HepG2 (cell line): ENCODE measurements around the gene AGPAT2. TPM values are rescaled to one million over a fixed set of nuclear protein-coding genes. Genes with fewer than 3 reads are reported as not detected.

Source experiments
- ESRRA ChIP-seq: sonication (generic); formaldehyde crosslinking; IDR thresholded peaks from 2 replicates; pipeline ENCODE4 v1.5.1; 2020; ENCODE audit warnings: mild to moderate bottlenecking, low read depth, missing genetic modification reagents
- HCFC1 ChIP-seq: fragments of 150-350 bp; IDR thresholded peaks from 2 replicates; pipeline ENCODE4 v1.6.1; 2014; ENCODE audit warnings: low read depth, low read length
- MLLT10 ChIP-seq: sonication (generic); formaldehyde crosslinking; IDR thresholded peaks from 2 replicates; pipeline ENCODE4 v1.4.0; 2020; ENCODE audit warnings: missing genetic modification reagents
- MTA3 ChIP-seq: sonication (generic); formaldehyde crosslinking; IDR thresholded peaks from 2 replicates; pipeline ENCODE4 v1.4.0; 2020; ENCODE audit warnings: missing genetic modification reagents
- MXD4 ChIP-seq: IDR thresholded peaks from 2 replicates; pipeline ENCODE4 v1.6.1; 2016; ENCODE audit warnings: mild to moderate bottlenecking, missing biosample characterization, missing genetic modification reagents
- TBL1XR1 ChIP-seq: fragments of 150-350 bp; IDR thresholded peaks from 2 replicates; pipeline ENCODE4 v1.6.1; 2014; ENCODE audit warnings: borderline replicate concordance, low read length; ENCODE audit not compliant: partially characterized antibody
- ZHX2 ChIP-seq, 2 experiments: sonication (generic) in 1 of 2; formaldehyde crosslinking in 1 of 2; IDR thresholded peaks; 2 replicates each; pipeline versions ENCODE4 v1.6.1 to v1.9.0; 2014 to 2022; ENCODE audit warnings: antibody characterized with exemption in 1 of 2, borderline replicate concordance in 1 of 2, inconsistent platforms in 1 of 2, low read depth in 1 of 2, missing genetic modification reagents in 1 of 2
- ZMAT3 ChIP-seq: sonication (generic); formaldehyde crosslinking; conservative IDR thresholded peaks from 2 replicates; pipeline ENCODE4 v1.7.0; 2021; ENCODE audit warnings: missing genetic modification reagents
- ZNF225 ChIP-seq: sonication (generic); formaldehyde crosslinking; IDR thresholded peaks from 2 replicates; pipeline ENCODE4 v1.4.0; 2020; ENCODE audit warnings: mild to moderate bottlenecking, missing genetic modification reagents
- ZNF329 ChIP-seq: sonication (generic); formaldehyde crosslinking; IDR thresholded peaks from 2 replicates; pipeline ENCODE4 v1.9.0; 2021; ENCODE audit warnings: low read depth, mild to moderate bottlenecking, missing genetic modification reagents
- ZNF446 ChIP-seq: sonication (generic); formaldehyde crosslinking; IDR thresholded peaks from 2 replicates; pipeline ENCODE4 v1.5.0; 2020; ENCODE audit warnings: mild to moderate bottlenecking, missing genetic modification reagents
- ZNF572 ChIP-seq: sonication (generic); formaldehyde crosslinking; IDR thresholded peaks from 2 replicates; pipeline ENCODE4 v1.5.1; 2020; ENCODE audit warnings: mild to moderate bottlenecking, missing genetic modification reagents
- ZNF614 ChIP-seq: IDR thresholded peaks from 2 replicates; pipeline ENCODE4 v1.6.1; 2018; ENCODE audit warnings: missing biosample characterization, missing genetic modification reagents, inconsistent platforms, borderline replicate concordance
- polyA plus RNA-seq, 8 experiments: library from polyadenylated mRNA; depleted of rRNA in 3 of 8; stranded (reverse) in 7 of 8; unstranded in 1 of 8; fragments of >200 nt; fragmentation: Illumina TruSeq in 4 of 8; extraction: Trizol in 4 of 8; gene quantifications; 2 replicates each; pipeline versions ENCODE4 v1.2.1 to v1.2.3, GENCODE V29; 2011 to 2016; ENCODE audit warnings: low read depth in 4 of 8, missing spikeins in 1 of 8, mixed read lengths in 1 of 8; ENCODE audit not compliant: insufficient read depth in 1 of 8
- total RNA-seq, 5 experiments: library from RNA; depleted of rRNA; stranded (reverse); fragments of >200 nt; fragmentation: Illumina TruSeq; extraction: Trizol; gene quantifications; 2 replicates each; pipeline ENCODE4 v1.2.3, GENCODE V29; 2016; ENCODE audit warnings: low read depth in 1 of 5
- TF ChIP-seq, protein P1 (sequence below): sonication (generic); formaldehyde crosslinking; IDR thresholded peaks from 2 replicates; pipeline ENCODE4 v1.8.1; 2023; ENCODE audit warnings: missing genetic modification reagents, mild to moderate bottlenecking, borderline replicate concordance
- TF ChIP-seq, protein P2 (sequence below): sonication (generic); formaldehyde crosslinking; IDR thresholded peaks from 2 replicates; pipeline ENCODE4 v1.5.0; 2020; ENCODE audit warnings: missing genetic modification reagents
- TF ChIP-seq, protein P3 (sequence below): sonication (generic); formaldehyde crosslinking; IDR thresholded peaks from 2 replicates; pipeline ENCODE4 v1.4.0; 2020; ENCODE audit warnings: missing genetic modification reagents, mild to moderate bottlenecking, borderline replicate concordance
- TF ChIP-seq, protein P4 (sequence below): sonication (generic); formaldehyde crosslinking; IDR thresholded peaks from 2 replicates; pipeline ENCODE4 v1.8.1; 2022; ENCODE audit warnings: mild to moderate bottlenecking, missing genetic modification reagents

Gene AGPAT2
- total and polyA plus RNA-seq, 2 of the 13 experiments (the other 11 are each of a cell fraction or from before 2014, with no cell fraction given) = 3.9 to 25.8 TPM

DNA sequence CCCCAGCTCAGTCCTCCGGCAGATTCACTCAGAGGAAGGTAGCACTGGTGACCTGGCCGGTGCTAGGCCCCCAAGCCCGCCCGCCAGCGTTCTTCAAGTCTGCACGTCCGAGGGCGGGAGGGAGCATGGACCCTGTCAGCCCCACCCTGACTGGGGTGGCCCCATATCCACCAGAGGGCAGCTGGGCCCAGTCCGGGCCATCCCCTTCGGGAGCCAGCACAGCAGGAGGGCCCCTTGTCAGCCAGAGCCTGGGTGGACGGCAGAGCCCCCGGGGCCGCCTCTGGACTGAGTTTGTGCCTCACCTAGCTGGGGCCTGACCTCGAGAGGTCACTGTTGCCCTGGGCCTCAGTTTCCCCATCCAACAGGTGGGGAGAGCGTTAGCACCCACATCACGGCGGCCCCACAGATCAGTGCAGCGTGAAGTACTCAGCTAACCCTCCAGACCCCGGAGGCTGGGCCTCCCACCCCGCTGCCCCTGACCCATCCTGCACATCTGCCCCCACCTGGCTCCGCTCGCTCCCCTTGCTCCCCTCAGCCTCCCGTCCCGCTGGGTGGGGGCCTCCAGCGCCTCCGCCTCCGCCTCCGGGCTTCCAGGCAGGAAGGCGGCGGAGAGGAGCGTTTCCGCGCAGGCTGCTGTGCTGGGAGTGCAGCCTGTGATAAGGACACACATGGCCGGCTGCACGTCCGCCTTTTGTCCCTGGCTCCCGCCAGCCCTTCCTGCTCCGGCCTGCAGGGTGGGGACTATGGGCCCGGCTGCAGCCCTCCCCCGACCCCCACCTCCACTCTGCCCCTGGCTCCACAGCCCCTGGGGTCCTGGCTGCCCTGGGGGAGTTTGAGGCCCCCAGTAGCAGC lies 41.1 kb downstream of the AGPAT2 start (continued):
- TF ChIP-seq ZHX2 (IDR thresholded peaks at IDR 0.05; ENCODE audit: low read depth) (no peak), ZHX2 (CRISPR knock-in tag; IDR thresholded peaks at IDR 0.05; ENCODE audit: borderline replicate concordance) (no peak), ZMAT3 (CRISPR knock-in tag) (no peak), ZNF614 (CRISPR knock-in tag) (no peak), ESRRA (CRISPR knock-in tag) (no peak), ZNF225 (CRISPR knock-in tag) (no peak), HCFC1 (no peak), ZNF446 (CRISPR knock-in tag) (no peak), TBL1XR1 (no peak), ZNF329 (CRISPR knock-in tag) (no peak), MXD4 (CRISPR knock-in tag) (no peak), MLLT10 (CRISPR knock-in tag) (no peak), MTA3 (CRISPR knock-in tag) (no peak), ZNF572 (CRISPR knock-in tag) (peak; percentile 26; the same call in 1 of the 2 replicates)
- TF ChIP-seq, protein P1, sequence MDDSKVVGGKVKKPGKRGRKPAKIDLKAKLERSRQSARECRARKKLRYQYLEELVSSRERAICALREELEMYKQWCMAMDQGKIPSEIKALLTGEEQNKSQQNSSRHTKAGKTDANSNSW = no peak
- TF ChIP-seq, protein P2, sequence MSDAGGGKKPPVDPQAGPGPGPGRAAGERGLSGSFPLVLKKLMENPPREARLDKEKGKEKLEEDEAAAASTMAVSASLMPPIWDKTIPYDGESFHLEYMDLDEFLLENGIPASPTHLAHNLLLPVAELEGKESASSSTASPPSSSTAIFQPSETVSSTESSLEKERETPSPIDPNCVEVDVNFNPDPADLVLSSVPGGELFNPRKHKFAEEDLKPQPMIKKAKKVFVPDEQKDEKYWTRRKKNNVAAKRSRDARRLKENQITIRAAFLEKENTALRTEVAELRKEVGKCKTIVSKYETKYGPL (CRISPR knock-in tag) = no peak
- TF ChIP-seq, protein P3, sequence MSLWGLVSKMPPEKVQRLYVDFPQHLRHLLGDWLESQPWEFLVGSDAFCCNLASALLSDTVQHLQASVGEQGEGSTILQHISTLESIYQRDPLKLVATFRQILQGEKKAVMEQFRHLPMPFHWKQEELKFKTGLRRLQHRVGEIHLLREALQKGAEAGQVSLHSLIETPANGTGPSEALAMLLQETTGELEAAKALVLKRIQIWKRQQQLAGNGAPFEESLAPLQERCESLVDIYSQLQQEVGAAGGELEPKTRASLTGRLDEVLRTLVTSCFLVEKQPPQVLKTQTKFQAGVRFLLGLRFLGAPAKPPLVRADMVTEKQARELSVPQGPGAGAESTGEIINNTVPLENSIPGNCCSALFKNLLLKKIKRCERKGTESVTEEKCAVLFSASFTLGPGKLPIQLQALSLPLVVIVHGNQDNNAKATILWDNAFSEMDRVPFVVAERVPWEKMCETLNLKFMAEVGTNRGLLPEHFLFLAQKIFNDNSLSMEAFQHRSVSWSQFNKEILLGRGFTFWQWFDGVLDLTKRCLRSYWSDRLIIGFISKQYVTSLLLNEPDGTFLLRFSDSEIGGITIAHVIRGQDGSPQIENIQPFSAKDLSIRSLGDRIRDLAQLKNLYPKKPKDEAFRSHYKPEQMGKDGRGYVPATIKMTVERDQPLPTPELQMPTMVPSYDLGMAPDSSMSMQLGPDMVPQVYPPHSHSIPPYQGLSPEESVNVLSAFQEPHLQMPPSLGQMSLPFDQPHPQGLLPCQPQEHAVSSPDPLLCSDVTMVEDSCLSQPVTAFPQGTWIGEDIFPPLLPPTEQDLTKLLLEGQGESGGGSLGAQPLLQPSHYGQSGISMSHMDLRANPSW (CRISPR knock-in tag) = no peak
- TF ChIP-seq, protein P4, sequence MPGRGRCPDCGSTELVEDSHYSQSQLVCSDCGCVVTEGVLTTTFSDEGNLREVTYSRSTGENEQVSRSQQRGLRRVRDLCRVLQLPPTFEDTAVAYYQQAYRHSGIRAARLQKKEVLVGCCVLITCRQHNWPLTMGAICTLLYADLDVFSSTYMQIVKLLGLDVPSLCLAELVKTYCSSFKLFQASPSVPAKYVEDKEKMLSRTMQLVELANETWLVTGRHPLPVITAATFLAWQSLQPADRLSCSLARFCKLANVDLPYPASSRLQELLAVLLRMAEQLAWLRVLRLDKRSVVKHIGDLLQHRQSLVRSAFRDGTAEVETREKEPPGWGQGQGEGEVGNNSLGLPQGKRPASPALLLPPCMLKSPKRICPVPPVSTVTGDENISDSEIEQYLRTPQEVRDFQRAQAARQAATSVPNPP (CRISPR knock-in tag) = no peak
